GM18909 (cell line): ENCODE measurements around the gene PCGF6.

ENCODE experiments used
- ATAC-seq: cut with Tn5 transposase; IDR thresholded peaks from one replicate; pipeline ENCODE4 v1.9.1; 2021; ENCODE audit warnings: mild to moderate bottlenecking; ENCODE audit not compliant: unreplicated experiment, poor library complexity

The PCGF6 gene

DNA sequence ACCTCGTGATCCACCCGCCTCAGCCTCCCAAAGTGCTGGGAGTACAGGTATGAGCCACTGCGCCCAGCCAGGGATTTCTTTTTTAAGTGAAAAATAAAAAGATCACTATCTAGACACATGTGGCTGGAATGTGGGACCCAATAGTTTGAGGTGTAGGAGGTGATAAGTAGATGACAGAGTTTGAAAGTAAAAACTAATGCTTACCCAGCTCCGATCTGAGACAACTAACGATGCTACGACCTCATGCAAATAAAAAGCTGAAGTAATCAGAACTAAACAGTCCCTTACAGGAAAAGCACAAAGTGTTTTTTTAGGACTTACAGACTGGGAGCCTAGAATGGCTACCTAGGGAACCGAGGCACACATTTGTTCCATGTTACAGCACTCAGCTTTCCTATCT is 23.0 kb downstream of the PCGF6 start:
- ATAC-seq = no peak

DNA sequence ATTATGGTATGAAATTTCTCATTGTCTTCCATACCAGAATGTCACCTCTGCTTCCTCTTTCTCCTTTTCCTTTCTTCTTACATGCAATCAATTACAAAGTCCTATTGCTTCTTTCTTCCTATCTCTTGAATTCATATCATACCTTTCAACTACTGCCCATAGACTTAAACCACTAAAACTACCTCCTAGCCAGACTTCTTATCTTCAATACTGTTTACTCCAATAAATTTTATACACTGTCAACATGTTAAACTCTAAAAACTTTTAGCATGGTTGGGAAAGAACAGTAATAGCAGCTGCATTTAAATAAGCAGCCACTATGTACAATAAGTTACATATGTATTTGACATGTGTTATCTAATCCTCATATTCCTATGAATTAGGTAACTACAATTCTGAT is 34.9 kb downstream of the PCGF6 start:
- no peak for ATAC-seq

DNA sequence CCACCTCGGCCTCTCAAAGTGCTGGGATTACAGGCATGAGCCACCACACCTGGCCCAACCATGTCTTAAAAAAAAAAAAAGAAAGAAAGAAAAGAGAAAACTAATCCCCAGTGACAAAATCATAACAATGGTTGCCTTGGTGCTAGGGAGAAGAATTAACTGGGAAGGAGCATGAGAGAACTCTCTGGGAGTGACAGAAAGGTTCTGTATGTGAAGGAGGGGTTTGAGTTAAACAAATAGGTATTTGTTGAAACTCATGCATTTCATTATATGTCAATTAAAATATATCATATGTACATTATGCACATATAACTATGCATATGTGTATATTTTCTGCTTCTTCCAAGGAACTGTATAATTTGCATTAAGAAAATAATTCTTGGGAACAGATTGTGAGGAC is 40.7 kb downstream of the PCGF6 start:
- no peak for ATAC-seq

DNA sequence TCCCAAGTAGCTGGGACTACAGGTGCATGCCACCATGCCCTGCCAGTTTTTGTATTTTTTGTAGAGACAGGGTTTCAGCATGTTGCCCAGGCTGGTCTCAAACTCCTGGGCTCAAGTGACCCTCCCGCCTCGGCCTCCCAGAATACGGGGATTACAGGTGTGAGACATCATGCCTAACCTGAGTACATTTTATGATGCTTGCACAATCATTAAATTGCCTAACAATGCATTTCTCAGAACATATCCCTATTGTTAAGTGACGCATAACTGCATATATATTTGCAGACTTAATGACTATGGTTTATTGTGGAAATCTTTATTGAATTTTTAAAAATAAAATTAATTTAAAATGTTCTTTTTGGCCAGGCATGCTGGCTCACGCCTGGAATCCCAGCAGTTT is 43.3 kb downstream of the PCGF6 start:
- no peak for ATAC-seq

- ATAC-seq = no peak
These were observed 55.4 kb downstream of the PCGF6 start for GRCh38 chr10:103295374-103296015.

DNA sequence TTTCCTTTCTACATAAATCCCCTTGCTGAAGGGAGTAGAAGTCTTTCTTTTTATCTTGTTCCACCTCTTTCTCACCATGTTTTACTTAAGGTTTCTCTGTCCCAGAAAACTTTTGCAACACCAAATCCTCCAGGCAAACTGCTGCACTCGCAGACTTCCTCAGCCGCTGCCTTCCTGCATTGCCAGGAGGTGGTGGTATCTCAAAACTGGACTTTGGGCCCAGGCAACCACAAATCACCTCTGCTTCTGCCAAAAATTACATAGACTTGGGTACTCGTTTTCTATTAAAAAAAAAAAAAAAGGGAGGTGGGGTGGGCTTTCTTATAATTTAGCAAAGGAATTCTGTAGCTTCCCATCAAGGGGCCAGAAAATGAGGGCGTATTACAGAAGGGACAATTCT is 59.4 kb downstream of the PCGF6 start:
- no peak for ATAC-seq

GRCh38 chr10:103287992-103288391 is 62.9 kb downstream of the PCGF6 start:
- no peak for ATAC-seq

DNA sequence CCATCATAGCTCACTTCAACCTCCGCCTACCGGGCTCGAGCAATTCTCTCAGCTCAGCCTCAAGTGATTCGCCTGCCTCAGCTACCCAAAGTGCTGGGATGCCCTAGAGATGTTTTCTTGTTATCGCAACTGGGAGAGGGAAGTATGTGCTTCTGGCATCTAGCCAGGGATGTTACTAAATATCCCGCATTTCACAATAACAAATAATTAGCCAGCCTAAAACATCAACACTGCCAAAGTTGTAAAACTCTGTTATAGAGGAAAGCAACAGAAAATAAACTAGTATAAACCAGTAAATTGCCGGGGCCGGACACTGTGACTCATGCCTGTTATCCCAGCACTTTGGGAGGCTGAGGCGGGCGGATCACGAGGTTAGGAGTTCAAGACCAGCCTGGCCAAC is 66.8 kb downstream of the PCGF6 start:
- no peak for ATAC-seq

DNA sequence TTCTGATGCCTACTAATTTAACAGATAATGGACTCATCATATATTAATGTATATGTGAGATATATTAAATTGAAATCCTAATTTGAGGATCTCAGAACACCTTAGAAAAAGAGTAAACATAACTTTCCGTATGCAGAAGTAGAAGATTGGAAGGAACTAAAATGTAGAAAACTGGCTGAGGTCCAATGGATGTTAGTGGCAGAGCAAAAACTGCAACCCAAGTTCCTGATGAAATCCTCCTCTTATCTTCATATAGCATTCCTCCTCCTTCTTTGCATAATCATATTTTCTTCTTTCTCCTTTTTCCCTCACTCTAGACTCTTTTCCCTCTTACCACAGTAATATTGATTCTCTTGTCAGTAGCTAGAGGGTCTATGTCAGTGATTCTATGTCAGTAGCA is 68.0 kb downstream of the PCGF6 start:
- no peak for ATAC-seq

DNA sequence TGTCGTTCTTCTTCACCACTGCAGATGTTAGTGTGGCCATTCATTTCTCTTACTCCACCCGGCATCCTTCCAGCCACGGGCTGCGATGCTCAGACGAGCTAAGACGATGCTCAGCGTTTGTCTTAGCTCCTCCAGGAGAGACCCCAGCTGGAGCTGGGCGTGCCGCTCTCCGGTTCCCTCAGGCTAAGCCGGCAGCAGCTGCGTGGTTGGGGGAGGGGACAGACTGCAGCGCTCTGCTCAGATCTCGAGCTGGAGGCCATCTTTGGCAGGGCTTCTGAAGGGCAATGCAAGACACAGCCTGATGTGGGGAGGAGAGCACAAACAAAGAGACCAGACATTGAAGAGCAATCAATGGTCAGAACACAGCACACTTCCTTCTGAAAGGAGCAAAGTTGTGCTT is 69.2 kb downstream of the PCGF6 start:
- no peak for ATAC-seq

GRCh38 chr10:103280506-103280905 is 70.4 kb downstream of the PCGF6 start:
- ATAC-seq = no peak

GRCh38 chr10:103280031-103280430 is 70.9 kb downstream of the PCGF6 start:
- ATAC-seq = no peak

GRCh38 chr10:103278862-103279298 is 72.1 kb downstream of the PCGF6 start:
- no peak for ATAC-seq

GRCh38 chr10:103278537-103278823 is 72.5 kb downstream of the PCGF6 start:
- ATAC-seq = no peak

GRCh38 chr10:103277713-103278536 is 73.0 kb downstream of the PCGF6 start:
- ATAC-seq = no peak

DNA sequence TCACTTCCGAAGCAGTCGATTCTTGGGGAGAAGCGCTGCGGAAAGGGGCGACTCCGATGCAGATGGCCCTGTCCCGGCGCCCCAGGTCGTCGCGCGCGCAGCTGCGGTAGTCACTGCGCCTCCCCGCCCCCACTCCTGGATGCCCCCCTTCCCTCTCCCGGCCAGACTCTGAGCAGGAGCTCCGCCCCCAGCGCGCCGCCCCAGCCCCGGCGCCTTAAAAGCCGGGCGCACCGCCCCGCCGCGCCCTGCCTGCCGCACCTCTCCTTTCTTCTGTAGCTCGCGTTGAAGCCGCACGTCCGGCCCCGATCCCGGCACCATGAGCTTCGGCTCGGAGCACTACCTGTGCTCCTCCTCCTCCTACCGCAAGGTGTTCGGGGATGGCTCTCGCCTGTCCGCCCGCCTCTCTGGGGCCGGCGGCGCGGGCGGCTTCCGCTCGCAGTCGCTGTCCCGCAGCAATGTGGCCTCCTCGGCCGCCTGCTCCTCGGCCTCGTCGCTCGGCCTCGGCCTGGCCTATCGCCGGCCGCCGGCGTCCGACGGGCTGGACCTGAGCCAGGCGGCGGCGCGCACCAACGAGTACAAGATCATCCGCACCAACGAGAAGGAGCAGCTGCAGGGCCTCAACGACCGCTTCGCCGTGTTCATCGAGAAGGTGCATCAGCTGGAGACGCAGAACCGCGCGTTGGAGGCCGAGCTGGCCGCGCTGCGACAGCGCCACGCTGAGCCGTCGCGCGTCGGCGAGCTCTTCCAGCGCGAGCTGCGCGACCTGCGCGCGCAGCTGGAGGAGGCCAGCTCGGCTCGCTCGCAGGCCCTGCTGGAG is 73.8 kb downstream of the PCGF6 start, which contains the start of gene INA:
Gene INA, plus strand, starts transcription at position 243 of the 817 bp plus-strand sequence. Its CDS starts 74 bp downstream, at position 317.
- ATAC-seq = no peak

- no peak for ATAC-seq
These were observed 74.6 kb downstream of the PCGF6 start for GRCh38 chr10:103276251-103276895.

DNA sequence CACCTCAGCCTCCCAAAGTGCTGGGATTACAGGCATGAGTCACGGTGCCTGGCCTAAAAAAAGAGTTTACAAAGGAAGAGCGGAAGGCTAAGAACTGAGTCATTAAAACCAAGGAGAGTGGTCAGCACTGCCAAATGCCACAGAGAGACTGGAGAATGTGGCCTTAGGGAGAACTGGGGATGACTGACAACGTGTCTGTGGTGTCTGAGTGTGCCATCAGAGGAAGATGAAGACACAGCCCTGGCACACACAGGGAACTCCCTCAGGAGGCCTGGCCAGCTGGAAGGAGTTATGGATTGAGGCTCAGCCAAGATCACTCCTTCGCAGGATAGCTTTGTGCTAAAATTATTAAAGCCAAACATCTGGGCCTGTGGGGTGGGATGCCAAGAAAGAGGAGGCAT is 77.9 kb downstream of the PCGF6 start:
- ATAC-seq = no peak

- ATAC-seq = no peak
These were observed 85.1 kb downstream of the PCGF6 start for GRCh38 chr10:103265717-103266329.

DNA sequence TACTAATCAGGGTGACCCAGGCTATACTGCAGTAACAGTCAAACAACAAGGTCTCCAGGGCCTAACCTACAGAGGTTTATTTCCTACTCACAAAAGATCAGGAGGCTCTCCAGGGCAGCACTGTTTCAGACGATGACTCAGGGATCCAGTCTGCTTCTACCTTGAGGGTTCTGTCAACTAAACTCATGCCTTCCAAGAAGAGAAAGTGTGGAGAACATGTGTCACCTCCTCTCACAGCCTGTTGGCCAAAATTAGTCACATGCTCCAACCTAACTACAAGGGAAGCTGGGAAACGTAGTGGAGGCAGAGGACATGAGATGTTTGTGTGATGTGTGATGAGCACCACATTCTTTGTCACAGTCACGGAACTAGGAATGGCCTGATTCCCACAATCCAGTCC is 88.7 kb downstream of the PCGF6 start:
- no peak for ATAC-seq
